HT-29 (cell line): ENCODE data around the gene CITED4. TPM values are rescaled to one million over a fixed set of nuclear protein-coding genes. Genes with fewer than 3 reads are reported as not detected.

Experiments
- DNase-seq: peaks from one replicate; pipeline ENCODE4 v3.0.0-alpha.2; 2015; ENCODE audit warnings: low spot score
- total RNA-seq: library from RNA; depleted of rRNA; stranded (reverse); fragments of >200 nt; shearing (Covaris generic); gene quantifications from 2 replicates; pipeline ENCODE4 v1.2.3, GENCODE V29; 2014

The CITED4 gene
- total RNA-seq, 1 experiment from 2014 or later: 3.1 TPM

DNA sequence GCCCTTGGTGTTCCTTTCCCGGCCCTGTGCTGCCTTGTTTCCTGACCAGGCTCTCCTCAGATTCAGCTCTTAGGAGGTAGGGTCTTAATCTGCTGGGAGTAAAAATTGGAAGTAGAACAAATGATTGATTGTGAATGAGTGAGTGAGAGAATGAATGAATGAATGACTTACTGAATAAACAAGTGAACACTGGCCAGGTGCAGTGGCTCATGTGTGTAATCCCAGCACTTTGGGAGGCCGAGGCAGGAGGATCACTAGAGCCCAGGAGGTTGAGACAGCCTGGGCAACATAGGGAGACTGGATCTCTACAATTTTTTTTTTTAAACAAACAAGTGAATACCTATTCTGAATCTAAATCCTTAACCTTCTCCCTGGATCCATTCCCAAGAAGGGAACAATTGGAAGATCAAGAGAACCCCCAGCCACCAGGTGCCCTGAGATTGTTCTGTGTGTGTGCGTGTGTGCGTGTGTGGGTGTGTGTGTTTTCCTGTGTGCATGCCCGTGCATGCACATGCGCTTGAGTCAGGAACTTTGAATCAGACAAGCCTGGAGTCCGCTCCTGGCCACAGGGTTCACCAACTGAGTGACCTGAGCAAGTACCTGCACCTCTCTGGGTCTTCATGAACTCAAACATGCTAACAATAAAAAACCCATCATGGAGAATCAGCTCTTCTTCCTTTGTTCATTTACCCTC lies 24.3 kb upstream of the CITED4 start:
- DNase-seq: no peak

DNA sequence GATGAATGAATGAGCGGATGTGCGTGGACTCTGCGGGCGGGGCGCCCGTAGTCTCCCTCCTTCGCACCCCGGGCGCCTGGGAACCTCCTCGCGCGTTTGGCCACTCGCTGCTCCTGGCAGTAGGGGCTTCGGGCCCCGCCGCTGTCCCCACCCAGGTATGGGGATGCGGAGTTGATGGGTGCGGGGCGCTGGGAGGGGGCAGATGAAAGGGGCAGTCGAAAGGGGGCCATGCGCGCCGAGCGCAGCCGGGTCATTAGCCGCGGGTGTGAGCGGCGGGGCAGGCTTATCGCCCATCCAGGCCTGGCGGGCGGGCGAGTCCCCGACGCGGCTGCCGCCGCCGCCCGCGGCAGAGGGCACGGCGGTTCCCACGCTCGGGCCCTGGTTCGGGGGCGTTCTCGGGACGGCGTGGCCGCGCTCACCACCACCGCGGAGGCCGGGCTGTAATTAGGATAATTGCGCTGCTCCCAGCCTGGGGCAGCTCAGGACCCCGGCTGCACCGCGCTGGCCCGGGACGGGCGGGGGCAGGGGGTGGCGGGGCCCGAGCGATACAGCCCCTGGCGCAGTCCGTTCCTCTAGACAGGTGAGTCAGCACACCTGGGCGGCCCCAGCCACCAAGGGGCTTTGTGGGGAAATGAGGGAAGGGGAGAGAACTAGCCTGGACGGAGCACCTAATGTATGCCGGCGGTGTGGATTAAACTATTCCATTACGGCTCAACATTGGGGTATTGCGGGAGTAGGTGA lies 22.1 kb upstream of the CITED4 start:
- DNase-seq: no peak

DNA sequence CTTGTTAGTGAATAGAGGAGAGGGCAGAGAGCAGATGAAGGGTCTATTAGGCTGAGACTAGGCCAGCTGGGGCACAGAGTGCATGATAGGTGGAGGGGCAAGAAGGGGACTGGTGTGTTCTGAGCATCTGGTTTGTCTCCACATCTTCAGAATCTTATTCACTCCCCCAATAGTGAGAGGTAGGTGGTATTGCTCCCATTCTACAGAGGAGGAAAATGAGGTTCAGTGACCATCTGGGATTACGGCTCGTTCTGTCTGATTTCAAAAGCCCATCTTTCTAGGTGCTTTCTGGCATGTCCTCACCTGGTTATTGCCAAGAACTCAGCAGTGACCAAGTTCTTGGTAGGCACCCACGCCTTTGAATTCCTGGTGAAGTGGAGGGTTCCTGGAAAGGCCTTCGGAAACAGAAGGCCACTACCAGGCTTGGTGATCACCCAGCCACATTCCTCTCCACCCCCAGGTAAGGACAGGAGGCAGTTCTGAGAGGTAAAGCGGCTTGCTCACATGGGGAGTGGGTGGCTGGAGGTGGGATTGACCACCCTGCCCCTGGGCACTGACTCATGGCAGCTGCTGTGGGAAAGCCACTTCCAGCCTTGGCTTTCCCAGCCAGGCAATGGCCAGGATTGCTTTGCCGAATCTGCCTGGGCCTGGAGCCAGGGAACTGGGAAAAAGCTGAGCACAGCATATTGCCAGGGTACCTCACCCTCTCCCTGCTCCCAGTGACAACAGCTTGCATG lies 18.8 kb upstream of the CITED4 start:
- DNase-seq: no peak

GRCh38 chr1:40879482-40880175 lies 17.5 kb upstream of the CITED4 start:
- DNase-seq: no peak

GRCh38 chr1:40878906-40879305 lies 16.7 kb upstream of the CITED4 start:
- no peak for DNase-seq

DNA sequence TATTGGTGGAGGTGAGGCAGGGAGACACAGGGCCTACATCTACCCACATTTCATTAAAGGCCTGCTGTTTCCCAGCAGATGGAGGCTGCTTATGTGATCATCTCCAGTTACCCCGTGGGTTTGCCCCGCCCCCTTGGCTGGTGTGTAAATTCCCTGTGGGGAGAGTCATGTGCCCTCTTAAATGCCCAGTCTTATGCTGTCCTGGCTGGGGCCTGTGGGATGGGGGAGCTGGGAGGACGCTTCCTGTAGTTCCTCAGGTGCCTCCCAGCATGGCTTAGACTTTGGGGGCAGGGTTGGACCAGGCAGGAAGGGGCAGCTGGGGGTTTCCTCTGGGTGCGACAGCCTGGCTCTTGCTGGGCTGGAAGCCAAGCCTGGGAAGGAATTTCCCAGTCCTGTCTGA lies 15.5 kb upstream of the CITED4 start:
- no peak for DNase-seq

DNA sequence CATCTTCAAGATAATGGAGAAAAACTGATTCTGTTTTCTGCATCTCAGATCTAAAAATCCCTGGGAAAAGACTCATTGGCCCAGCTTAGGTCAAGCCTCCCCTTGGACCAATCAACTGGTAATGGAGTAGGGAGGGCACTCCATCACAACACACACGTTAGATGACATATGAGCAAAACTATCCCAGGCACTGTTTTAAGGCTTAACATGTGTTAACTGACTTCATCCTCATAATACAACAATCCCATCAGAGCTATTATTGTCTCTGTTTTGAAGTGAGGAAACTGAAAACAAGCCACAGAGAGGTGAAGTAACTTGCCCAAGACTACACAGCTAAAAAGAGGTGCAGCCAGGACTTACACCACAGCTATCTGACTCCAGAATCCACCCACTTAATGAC lies 14.7 kb upstream of the CITED4 start:
- no peak for DNase-seq

GRCh38 chr1:40876436-40876761 lies 14.2 kb upstream of the CITED4 start:
- DNase-seq: no peak

DNA sequence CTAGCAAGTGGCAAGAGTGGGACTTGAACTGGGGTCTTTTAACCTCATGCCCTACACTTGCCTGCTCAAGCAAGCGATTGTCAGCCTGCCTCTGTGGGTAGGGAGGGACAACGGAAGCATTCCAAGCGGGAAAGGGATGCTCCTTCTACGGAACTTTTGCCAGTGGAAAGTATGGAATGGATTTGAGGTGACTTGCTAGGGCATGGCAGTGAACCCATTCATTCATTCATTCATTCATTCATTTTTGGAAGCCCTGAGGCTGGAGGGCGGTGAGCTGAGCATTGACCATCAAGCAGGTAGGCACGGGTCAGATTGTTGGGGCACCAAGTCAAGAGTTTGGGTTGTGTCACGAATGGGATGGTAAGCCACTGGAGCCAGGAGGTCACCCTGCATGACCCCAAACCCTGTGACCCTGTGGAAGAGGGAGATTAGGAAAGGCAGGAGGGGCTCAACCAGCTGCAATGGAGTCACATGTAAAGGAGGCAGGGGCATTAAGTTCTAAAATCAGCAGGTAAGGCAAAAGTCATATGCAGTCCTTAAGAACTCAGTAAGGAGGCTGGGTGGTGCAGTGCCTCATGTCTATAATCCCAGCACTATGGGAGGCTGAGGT lies 11.8 kb upstream of the CITED4 start:
- DNase-seq: no peak

DNA sequence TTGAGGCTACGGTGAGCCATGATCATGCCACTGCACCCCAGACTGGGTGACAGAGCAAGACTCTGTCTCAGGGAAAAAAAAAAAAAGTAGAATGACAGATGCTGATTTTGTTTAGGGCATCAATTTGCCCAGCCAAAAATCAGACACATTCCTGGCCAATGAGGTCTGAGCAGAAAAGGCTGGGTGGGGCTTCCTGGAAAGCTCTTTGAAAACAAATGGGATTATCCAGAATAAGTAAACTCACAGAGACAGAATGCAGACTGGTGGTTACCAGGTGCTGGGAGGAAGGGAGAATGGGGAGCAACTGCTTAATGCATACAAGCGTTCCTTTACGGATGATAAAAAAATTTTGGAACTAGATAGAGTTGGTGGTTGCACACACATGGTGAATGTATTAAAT lies 10.1 kb upstream of the CITED4 start:
- no peak for DNase-seq

GRCh38 chr1:40870135-40870728 lies 8.1 kb upstream of the CITED4 start:
- DNase-seq: no peak

DNA sequence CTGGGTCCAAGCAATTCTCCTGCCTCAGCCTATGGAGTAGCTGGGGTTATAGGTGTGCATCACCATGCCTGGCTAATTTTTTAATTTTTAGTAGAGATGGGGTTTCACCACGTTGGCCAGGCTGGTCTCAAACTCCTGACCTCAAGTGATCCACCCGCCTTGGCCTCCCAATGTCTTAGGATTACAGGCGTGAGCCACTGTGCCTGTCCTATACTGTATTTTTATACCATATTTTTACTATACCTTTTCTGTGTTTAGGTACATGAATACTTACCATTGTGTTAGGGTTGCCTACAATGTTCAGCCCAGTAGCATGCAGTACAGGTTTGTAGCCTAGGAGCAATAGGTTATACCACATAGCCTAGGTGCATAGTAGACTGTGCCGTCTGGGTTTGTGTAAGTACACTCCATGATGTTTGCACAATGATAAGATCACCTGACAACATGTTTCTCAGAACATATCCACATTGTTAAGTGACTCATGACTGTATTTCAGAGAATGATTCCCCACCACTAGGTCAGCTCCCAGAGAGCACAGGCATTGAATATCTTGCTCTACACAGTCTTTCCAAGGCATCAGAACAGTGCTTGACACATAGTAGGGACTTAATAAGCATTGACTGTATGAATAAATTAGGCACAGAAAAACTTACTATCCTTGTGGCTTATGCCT lies 6.0 kb upstream of the CITED4 start:
- peak; percentile 73 for DNase-seq

GRCh38 chr1:40861224-40862003 lies 749 bp downstream of the CITED4 start:
- no peak for DNase-seq

GRCh38 chr1:40860706-40861223 lies 1.4 kb downstream of the CITED4 start:
- no peak for DNase-seq

- no peak for DNase-seq
Measured at GRCh38 chr1:40858856-40859416, 3.2 kb downstream of the CITED4 start.

DNA sequence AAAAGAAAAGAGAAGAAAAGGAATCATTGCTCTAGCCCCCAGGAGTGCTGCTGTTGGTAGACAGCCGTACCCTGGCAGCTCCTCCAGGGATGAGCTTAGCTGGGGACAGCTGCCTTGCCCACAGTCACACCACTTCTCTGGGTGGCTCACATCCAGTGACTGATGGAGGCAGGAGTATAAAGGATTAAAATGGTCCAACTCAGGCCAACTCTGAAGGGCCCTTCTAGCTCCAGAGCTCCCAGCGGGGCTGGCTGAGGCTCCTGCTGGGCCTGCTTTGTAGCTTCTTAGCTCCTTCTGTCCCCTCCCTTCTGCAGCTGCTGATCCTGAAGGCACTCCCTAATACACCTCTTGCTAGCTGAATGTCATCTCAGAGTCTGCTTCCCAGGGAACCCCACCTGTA lies 4.4 kb downstream of the CITED4 start:
- no peak for DNase-seq

- no peak for DNase-seq
Measured at GRCh38 chr1:40856656-40857302, 5.4 kb downstream of the CITED4 start.

GRCh38 chr1:40856116-40856515 lies 6.0 kb downstream of the CITED4 start:
- DNase-seq: no peak

GRCh38 chr1:40855513-40855912 lies 6.7 kb downstream of the CITED4 start:
- DNase-seq: no peak
